HG03175 (cell line): ENCODE measurements around the gene RAET1L.
"Not testable (repeated sequence)": the region's sequence is repeated elsewhere in the genome, so short reads cannot be mapped to it uniquely, and the experiment has no call there.

Experiments
- ATAC-seq: cut with Tn5 transposase; IDR thresholded peaks from one replicate; pipeline ENCODE4 v1.9.1; 2021; ENCODE audit warnings: mild to moderate bottlenecking, moderate library complexity; ENCODE audit not compliant: unreplicated experiment

RAET1L gene

DNA sequence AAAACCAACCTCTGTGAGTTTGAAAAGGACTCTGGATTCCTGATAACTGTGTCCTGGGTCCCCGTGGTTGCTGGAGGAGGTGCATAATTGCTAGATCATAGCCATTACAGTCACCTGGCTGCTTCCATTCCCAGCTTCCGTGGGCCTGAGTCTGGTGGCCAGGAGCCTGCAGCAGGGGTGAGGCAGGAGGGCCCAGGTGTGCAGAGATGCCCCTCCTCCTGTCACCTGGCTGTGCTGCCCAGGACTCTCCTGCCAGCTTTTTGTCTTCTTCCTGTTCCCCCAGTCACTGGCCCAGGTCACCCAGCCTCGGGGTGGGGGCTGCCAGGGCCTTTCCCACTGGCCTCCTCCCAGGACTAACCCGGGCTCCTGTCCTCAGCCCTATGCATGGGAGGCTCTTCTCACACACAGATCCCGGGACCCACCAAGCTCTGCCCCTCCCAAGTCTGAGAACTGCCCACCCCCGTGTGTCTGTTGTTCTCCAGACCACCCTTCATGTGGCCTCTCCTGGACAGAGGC, 30.0 kb downstream of the RAET1L start:
- no peak for ATAC-seq

DNA sequence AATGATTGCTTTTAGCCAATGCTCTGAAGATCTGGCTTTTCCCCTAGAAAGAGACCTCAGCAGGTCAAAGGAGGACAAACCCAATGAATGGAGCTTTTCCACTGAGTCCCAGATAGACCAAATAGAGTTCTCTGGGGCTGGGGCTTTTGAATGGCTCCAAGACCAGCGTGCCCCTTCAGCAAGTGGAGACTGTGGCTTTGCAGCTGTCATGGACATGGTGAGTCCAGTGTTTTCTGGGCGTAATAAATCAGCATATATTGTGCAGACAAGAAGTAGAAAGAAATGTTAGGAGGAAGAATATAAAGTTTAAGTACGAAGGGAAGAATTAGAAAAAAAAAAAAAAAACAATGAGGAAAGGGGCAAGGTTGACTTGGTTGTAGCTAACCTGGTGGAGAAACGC, 33.5 kb downstream of the RAET1L start:
- ATAC-seq, result no peak

- ATAC-seq, result not testable (repeated sequence)
Measured at GRCh38 chr6:149991472-149991795, 33.9 kb downstream of the RAET1L start.

DNA sequence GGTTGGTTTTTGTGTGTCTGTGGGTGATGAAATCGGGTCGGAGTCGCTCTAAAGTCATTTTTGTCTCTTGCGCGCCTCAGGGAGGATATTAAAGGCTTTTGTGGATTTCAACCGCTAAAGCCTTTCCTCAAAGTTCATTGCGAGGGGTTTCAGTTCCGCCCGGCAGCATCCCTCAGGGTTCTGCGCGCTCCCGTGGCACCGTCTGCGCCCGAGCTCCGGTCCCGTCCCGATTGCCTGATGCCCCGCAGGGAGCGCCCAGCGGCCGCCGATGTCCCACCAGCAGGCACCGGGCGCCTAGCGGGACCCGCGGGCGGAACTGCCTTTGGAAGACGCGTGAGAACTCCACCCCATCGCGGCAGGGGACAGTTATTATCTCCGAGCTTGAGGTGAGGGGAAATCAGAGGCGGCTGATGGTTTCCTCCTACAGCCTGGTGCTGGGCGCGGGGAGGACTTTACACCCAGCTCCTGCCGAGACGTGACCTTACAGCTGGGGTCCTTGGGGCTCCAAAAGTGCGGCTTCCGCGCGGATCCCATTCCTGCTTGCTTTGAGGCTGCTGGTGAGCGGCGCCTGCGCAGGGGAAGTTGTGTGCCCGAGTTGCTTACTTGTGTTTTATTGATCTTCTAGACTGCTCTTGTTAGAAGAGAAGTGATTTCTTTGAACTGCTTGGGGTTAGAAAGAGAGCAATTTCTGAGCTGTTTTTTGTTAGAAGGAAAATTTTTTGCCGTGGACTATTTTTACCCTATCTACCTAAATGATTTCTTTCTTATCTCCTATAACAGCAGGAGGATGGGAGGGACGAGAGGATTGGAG, 34.5 kb downstream of the RAET1L start:
- no peak for ATAC-seq

GRCh38 chr6:149990212-149990660, 35.1 kb downstream of the RAET1L start:
- no peak for ATAC-seq

- no peak for ATAC-seq
Measured at GRCh38 chr6:149988550-149989346, 36.6 kb downstream of the RAET1L start.

DNA sequence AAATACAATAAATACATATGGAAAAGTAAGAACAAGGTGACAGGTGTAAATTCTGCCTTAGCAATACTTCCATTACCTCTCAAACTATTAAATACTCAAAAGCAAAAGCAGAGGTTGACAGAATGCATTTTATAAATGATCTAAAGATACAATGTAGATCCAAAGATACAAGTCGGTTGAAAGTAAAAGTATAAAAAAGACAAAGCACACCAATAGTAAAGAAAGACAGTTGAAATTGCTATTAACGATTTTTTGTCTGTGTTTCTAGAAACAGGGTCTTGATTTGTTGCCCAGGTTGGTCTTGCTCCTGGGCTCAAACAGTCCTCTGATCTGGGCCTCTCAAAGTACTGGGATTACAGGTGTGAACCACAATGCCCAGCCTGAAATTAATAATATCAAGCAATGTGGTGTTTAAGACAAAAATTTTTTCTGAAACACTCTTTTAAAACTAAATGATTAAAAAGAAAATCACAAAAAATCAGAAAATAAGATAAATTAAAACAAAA, 37.7 kb downstream of the RAET1L start:
- no peak for ATAC-seq

GRCh38 chr6:149985481-149985937, 39.8 kb downstream of the RAET1L start:
- ATAC-seq, result no peak

DNA sequence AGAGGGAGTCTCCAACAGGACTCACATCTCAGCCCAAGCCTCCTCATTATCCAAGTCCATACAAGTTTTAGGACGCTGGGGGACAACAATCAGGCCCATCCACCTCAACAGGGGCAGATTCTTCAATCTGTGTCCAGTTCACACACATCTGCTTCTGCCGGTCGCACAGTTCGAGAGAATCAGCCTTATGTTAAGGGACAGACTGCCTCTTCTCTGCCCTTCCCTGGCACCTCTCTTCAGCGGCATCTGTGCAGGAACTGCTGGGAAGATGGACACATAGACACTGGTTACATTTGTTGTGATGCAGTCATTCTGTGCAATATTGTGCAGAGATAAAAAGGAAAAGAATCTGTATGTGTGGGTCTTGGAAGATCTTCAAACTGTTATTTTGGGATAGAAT, 40.6 kb downstream of the RAET1L start:
- no peak for ATAC-seq

- ATAC-seq, result no peak
Measured at GRCh38 chr6:149983145-149983544, 42.2 kb downstream of the RAET1L start.

GRCh38 chr6:149979293-149979692, 46.0 kb downstream of the RAET1L start:
- ATAC-seq, result no peak

- ATAC-seq, result no peak
Measured at GRCh38 chr6:149978610-149979009, 46.7 kb downstream of the RAET1L start.

GRCh38 chr6:149977221-149977620, 48.1 kb downstream of the RAET1L start:
- ATAC-seq, result no peak

GRCh38 chr6:149975400-149975799, 49.9 kb downstream of the RAET1L start:
- ATAC-seq, result no peak

- ATAC-seq, result no peak
Measured at GRCh38 chr6:149974825-149975224, 50.5 kb downstream of the RAET1L start.

DNA sequence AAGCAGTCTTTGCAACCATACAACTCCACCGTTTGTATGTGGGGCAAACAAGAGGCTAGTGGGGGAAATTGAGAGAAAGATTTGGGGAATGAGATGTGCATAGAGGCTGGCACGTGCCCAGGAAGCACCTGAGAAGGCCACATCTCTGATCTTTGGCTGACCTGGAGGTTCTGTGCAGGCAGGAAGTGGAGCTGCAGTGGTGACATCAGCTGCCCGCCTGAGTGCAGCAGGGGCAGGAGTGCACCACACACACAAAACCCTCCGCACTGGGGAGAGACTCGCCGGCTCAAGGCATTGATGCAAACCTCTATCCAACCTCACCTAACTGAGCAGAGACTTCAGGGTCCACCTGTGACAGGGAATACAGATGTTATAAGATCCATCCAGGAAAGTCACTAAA, 50.9 kb downstream of the RAET1L start:
- not testable (repeated sequence) for ATAC-seq

DNA sequence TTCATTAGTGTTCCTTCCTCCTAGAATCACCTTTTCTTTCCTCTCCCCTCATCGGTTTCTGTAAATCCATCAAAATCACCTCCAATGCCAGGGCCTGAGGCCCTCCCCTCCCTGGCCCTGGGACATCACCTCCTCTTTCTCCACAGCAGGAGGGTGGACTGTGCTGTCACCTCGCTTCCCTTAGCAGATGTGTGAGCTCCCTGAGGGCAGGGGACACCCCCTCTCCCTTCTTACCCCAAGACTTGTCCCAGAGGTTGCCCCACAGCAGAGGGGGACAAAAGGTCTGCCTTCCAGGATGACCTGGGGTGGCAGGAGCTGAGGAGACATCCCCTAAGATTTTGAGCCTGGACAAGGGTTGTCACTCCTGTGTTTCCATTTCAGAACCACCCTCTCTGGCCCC, 55.7 kb downstream of the RAET1L start:
- ATAC-seq, result no peak

- not testable (repeated sequence) for ATAC-seq
Measured at GRCh38 chr6:149968909-149969308, 56.4 kb downstream of the RAET1L start.
